Adipose tissue (tissue), 3 donors: ENCODE data around the gene ZNF248. TPM values are rescaled to one million over a fixed set of nuclear protein-coding genes. Genes with fewer than 3 reads are reported as not detected.
"Not testable (repeated sequence)": the region's sequence is repeated elsewhere in the genome, so short reads cannot be mapped to it uniquely, and the experiment has no call there.

ENCODE experiments used
- H3K27ac ChIP-seq: one replicate; pipeline ENCODE4 v1.5.1; 2013; ENCODE audit warnings: low read depth, low read length
- WGBS, 3 donors: extraction: QIAGEN DNeasy Blood & Tissue Kit; methylation state at CpG; one replicate each; pipeline ENCODE4 v1.1.7; 2013; 5-methylcytosine and 5-hydroxymethylcytosine counted together
- polyA plus RNA-seq, 3 donors: library from polyadenylated mRNA; stranded (reverse); fragments of 200-250 nt; gene quantifications; one replicate each; pipeline ENCODE4 v1.2.3, GENCODE V29; 2013
- donor health status: healthy with polysubstance abuse.
- donor health status: Bipolar disorder and iron deficiency.
- donor health status: healthy.

ZNF248 gene
- polyA plus RNA-seq, 3 donors = 2.3 to 4.7 (median 2.5) TPM

DNA sequence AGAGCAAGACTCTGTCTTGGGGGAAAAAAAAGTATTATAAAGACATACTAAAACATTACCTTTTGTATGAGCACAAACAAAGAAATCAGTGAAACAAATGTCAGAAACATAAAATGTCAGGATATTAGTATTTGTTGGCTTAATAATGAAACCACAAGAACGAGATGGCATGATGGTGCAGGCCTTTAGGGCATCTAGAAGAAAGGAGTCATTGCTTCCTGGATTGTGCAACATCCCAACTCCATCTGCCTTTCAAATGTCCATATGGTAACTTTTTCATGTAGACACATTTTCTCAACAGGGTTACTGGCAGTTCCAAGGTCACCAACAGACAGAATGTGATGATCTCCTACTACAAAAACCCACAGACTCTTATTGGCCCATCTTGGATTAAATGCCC is 96.6 kb downstream of the ZNF248 start:
- 30 to 44% (median 35%) methylated on average over 1 of the region's 1 CpG for WGBS, 3 donors
- no peak overlapping the region for H3K27ac ChIP-seq

DNA sequence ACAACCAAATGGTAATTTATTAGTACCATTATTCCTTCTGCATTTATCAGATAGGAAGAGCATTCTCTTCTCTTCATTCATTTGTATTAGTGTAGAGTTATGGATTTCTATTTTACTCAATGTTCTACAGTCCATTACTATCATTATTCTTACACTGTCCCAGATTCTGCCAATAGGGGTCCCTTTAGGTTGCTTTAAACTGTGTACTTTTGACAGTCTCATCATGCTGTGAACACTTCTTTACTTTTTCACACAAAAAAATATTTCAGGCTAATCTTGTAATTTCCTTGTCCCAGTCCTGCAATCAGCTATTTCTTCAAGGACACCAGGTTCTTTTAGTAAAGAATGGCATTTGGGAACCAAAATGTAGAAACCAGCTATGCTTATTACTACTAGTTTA is 99.3 kb downstream of the ZNF248 start:
- H3K27ac ChIP-seq = no peak overlapping the region

DNA sequence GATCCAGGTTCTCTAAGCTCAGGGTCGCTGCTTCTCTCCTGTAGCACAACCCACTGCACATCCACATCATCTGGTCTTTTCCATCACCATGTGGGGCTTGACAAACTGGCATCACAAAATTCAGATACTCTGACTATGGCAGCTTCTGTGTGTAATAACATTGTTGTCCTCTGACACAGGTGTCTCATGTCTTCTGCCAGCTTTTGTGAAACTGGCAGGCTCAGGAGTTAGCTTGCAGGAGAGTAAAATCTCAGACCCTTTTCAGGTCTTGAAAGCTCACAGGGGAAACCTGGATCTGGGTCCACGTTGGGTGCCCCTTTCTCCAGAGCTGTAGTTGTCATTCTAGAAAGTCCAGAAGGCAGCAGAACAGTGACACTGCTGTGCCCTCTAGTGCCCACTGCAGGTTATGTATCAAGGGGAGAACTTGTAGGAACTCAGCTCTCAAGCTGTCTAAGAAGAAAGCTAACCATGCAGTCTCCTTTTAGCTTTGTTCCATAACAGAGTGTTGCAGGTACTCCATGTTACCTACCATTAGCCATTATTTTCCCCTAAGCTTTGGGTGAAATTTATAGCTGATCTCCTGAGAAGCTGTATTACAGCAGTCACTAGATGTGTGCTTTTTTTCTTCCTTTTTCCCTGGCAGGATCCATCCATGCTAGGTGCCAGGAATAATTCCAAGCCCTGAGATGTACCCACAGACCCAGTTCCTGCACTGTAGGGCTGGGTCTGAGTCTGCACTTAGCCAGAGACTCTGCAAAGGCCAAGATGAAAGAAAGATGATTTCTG is 102.7 kb downstream of the ZNF248 start:
- 8 to 26% (median 19%) methylated on average over 2 of the region's 2 CpGs for WGBS, 3 donors
- H3K27ac ChIP-seq = no peak overlapping the region

GRCh38 chr10:37752334-37752875 is 105.0 kb downstream of the ZNF248 start:
- no peak overlapping the region for H3K27ac ChIP-seq
- WGBS, 3 donors = 77 to 83% (median 78%) methylated on average over 2 of the region's 2 CpGs

DNA sequence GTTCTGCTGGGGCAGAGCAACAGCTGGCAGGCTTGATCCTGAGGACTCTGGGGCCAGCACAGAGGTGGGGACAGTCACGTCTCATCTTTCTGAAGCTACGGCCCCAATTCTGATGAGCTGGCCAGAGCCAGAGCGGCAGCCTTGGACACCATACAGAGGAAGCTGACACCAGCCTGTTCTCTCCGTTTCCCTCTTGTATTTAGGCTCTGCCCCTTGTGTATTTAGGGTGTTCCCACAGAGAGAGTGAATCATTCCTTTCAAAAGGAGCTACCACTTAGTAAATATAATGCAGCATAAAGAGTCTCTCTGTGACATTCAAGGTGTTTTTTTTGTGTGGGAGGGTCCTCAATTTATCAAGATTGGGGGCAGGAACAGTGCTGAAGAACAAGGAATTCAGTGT is 109.2 kb downstream of the ZNF248 start:
- WGBS, 3 donors = 73 to 77% (median 76%) methylated on average over 4 of the region's 4 CpGs
- no peak overlapping the region for H3K27ac ChIP-seq

DNA sequence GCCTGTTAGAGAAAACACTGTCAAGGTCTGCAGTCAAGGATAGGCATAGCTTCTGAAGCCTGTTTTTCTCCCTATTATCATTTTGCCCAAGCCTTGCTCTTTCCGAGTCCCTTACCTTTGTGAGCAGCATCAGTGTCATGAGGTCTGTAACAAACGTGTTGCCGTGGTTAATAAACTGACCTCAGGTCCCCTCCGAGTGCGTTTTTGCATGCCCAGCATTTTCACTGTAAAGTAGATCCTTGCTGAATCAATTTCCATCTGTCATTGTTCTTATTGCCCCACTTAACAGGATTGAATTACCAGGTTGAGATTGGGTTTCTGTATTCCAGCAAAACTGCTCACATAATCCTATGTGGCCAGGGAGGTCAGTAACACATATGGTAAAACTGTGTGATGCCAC is 110.3 kb downstream of the ZNF248 start:
- no peak overlapping the region for H3K27ac ChIP-seq
- 67 to 84% (median 78%) methylated on average over 5 of the region's 5 CpGs for WGBS, 3 donors

- 76 to 90% (median 84%) methylated on average over 5 of the region's 5 CpGs for WGBS, 3 donors
- H3K27ac ChIP-seq = no peak overlapping the region
Measured at GRCh38 chr10:37741831-37742230, 115.6 kb downstream of the ZNF248 start.

DNA sequence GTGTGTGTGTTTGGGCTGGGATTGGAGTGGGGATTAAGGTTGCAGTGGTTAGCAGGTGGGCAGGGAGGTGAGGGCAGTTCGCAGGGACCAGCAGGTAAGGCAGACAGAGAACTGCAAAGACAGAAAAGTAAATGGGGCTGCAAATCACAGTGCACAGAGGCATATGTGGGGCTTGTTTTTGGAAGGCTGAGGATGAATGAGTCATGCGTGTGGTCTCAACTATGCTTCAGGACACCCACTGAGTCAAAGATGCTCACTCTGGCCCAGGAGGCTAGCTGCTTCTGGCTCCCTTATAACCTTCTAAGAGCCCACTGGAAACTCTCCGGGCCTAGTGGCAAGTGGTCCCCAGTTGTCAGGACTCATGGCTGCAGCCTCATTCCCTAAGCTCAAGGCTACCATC is 118.2 kb downstream of the ZNF248 start:
- WGBS, 3 donors = 65 to 88% (median 84%) methylated on average over 3 of the region's 3 CpGs

GRCh38 chr10:37738241-37738640 is 119.2 kb downstream of the ZNF248 start:
- WGBS, 3 donors = 84 to 94% (median 88%) methylated on average over 16 of the region's 16 CpGs
- H3K27ac ChIP-seq = not testable (repeated sequence)

More for the DNA sequence above, 118.2 kb downstream of the ZNF248 start:
- H3K27ac ChIP-seq = no peak overlapping the region

DNA sequence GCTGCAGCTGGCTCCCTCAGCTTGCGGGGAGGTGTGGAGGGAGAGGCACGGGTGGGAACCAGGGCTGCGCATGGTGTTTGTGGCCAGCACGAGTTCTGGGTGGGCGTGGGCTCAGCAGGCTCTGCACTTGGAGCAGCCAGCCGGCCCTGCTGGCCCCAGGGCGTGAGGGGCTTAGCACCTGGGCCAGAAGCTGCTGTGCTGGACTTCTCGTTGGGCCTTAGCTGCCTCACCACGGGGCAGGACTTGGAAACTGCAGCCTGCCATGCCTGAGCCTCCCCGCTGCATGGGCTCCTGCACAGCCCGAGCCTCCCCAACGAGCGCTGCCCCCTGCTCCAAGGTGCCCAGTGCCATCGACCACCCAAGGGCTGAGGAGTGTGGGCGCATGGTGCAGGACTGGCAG is 120.1 kb downstream of the ZNF248 start:
- H3K27ac ChIP-seq = no peak overlapping the region
- 67 to 86% (median 77%) methylated on average over 14 to 15 of the region's 15 CpGs for WGBS, 3 donors

DNA sequence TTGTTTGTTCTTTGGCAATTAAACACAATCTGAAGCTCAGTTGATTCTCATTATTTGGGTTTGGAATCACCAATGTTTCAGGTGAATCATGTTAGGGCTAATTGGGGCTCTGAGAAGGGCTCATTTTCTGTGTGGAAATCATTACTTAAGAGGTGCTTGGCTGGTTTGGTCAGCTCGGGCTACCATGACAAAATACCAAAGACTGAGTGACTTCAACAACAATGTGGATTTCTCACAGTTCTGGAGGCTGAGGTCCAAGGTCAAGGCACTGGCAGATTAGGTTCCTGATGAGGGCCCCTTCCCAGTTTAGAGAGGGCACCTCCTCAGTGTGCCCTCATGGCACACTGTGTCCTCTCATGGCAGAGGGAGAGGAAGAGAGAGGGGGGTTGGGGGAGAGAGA is 121.3 kb downstream of the ZNF248 start:
- WGBS, 3 donors = 37 to 66% (median 61%) methylated on average over 1 of the region's 1 CpG
- H3K27ac ChIP-seq = no peak overlapping the region

DNA sequence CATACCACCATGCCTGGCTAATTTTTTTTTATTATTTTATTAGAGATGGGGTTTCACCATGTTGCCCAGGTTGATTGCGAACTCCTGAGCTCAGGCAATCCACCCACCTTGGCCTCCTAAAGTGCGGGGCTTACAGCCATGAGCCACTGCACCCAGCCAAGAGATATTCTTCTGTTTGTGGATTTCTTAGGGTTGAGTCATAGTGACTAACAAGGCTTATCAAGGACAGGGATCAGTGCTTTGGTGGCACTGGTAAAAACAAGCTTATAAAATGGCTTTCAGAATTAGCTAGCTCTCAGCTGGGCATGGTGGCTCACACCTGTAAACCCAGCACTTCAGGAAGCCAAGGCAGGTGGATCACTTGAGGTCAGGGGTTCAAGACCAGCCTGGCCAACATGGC is 122.4 kb downstream of the ZNF248 start:
- 56 to 77% (median 76%) methylated on average over 2 of the region's 2 CpGs for WGBS, 3 donors
- H3K27ac ChIP-seq = no peak overlapping the region

Other genes starting within 250 kb of the ZNF248 start
- 10 to 100 TPM in 1 of 3 donors, 1 to 10 TPM in 2; 3.3 to 11.1 (median 5.4) TPM for gene ZNF25, start 119.0 kb upstream of the ZNF248 start, polyA plus RNA-seq
- 10 to 100 TPM in 1 of 3 donors, 1 to 10 TPM in 2; 6.9 to 11.1 (median 8.0) TPM for gene ZNF33A, start 153.1 kb upstream of the ZNF248 start, polyA plus RNA-seq
- 1 to 10 TPM; 4.4 to 9.9 (median 6.3) TPM for gene ZNF37A, start 236.7 kb upstream of the ZNF248 start, polyA plus RNA-seq